ENCODE results near the gene RMRP. TPM values are rescaled to one million over a fixed set of nuclear protein-coding genes. Genes with fewer than 3 reads are reported as not detected.

Gene RMRP
- total RNA-seq, 2 donors from 2014 or later = 17,917 to 26,785 TPM

DNA sequence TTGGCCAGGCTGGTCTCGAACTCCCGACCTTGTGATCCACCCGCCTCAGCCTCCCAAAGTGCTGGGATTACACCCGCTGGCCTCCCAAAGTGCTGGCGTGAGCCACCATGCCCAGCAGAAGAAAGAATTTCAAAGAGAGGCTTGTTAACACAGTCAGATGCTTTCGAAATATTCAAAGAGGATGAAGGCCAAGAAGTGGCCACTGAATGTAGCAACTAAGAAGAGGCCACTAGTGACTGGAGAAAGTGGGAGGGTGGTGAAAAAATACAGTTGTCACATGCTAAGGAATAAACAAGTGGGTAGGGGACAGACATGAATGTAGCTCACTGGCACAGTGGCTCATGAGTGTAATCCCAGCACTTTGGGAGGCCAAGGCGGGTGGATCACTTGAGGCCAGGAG lies 44.9 kb upstream of the RMRP start:
- intact Hi-C loops (cut with DNase I) = no loop called here

DNA sequence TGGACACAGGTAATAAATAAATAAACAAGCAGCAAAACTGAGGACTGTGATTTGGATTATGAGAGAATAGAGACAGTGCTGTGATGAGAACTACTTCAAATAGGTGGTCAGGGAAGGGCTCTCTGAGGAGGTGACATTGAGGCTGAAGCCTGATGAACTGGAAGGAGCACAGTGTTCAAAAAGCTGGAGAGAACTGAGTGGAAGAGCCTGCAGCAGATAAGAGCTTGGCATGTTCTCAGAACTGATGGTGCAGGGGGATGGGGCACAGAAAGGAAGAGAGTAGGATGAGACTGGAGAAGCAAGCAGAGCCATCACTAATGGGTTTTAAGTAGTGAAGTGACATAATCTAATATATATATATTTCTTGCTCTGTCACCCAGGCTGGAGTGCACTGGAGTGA lies 43.1 kb upstream of the RMRP start:
- no peaks in the 10 kb centered on the region for H3K4me1 ChIP-seq
- H3K9me3 ChIP-seq = no peaks in the 10 kb centered on the region
- H3K27ac ChIP-seq = no peak overlapping the region

More for the DNA sequence above, 44.9 kb upstream of the RMRP start:
- DNase-seq = no peak
- TF ChIP-seq, protein P1, sequence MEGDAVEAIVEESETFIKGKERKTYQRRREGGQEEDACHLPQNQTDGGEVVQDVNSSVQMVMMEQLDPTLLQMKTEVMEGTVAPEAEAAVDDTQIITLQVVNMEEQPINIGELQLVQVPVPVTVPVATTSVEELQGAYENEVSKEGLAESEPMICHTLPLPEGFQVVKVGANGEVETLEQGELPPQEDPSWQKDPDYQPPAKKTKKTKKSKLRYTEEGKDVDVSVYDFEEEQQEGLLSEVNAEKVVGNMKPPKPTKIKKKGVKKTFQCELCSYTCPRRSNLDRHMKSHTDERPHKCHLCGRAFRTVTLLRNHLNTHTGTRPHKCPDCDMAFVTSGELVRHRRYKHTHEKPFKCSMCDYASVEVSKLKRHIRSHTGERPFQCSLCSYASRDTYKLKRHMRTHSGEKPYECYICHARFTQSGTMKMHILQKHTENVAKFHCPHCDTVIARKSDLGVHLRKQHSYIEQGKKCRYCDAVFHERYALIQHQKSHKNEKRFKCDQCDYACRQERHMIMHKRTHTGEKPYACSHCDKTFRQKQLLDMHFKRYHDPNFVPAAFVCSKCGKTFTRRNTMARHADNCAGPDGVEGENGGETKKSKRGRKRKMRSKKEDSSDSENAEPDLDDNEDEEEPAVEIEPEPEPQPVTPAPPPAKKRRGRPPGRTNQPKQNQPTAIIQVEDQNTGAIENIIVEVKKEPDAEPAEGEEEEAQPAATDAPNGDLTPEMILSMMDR (IDR thresholded peaks at IDR 0.05) = no peak
- Histone ChIP-seq H3K9ac (ENCODE audit: low read depth in 2 of 2, low read length in 2 of 2) (no peak overlapping the region), H3K4me3 (no peak overlapping the region), H3K4me1 (no peaks in the 10 kb centered on the region), H3K27me3 (no peaks in the 10 kb centered on the region), H3K27ac (no peak overlapping the region), H3K9me3 (no peaks in the 10 kb centered on the region), H3K36me3 (peaks cover 78% of the 10 kb centered on the region)

DNA sequence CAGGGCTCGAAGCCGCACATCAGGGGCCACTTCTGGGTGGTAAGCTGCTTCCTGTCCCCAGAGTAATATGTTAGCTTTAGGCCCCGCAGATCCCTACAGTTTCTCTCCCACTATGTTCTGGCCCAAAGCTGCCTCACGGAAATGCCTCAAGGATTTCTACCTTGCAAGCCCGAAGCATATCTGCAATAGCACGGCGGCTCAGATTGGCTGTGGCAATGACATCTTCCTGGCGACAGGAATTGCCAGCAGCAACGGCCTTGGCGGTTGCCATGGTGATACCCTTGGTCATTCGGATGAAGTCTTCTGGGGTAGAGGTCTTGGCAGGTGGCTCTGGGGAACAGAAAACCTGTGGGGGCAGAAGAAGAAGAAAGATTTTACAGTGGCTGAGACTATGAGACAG lies 42.2 kb upstream of the RMRP start:
- Histone ChIP-seq H3K9ac (ENCODE audit: low read depth in 2 of 2, low read length in 2 of 2) (no peak overlapping the region), H3K27ac (no peak overlapping the region), H3K9me3 (no peaks in the 10 kb centered on the region), H3K4me3 (no peak overlapping the region), H3K27me3 (no peaks in the 10 kb centered on the region), H3K36me3 (peaks cover 53% of the 10 kb centered on the region), H3K4me1 (no peaks in the 10 kb centered on the region)
- intact Hi-C loops (cut with DNase I) = no loop called here
- TF ChIP-seq, protein P1 (IDR thresholded peaks at IDR 0.05) = no peak
- no peak for DNase-seq

More for the DNA sequence above, 43.1 kb upstream of the RMRP start:
- DNase-seq = no peak
- H3K4me3 ChIP-seq = no peak overlapping the region
- TF ChIP-seq, protein P1 (IDR thresholded peaks at IDR 0.05) = no peak
- intact Hi-C loops (cut with DNase I) = no loop called here
- peaks cover 61% of the 10 kb centered on the region for H3K36me3 ChIP-seq
- no peaks in the 10 kb centered on the region for H3K27me3 ChIP-seq
- no peak overlapping the region for H3K9ac ChIP-seq (ENCODE audit: low read depth in 2 of 2, low read length in 2 of 2)

DNA sequence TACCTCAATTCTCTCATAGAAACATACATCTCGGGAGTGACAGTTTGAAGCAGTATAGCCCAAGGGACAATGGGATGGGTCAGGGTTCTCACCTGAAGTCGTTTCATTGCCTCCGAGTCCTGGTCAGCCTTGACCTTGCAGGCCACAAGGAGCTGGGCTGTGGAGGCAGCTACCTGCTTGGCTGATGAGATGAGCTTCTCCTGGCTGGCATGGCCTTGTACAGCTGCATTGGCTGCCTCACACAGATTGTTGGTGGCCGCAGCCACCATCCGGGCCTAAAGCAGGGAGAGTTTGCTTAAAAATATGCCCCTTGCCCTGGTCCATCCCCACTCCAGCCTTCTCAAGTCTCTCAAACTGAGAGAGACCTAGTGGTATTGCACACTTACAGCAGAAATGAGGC lies 40.4 kb upstream of the RMRP start:
- TF ChIP-seq, protein P1 (IDR thresholded peaks at IDR 0.05) = no peak
- no peak for DNase-seq
- H3K27me3 ChIP-seq = no peaks in the 10 kb centered on the region
- no peak overlapping the region for H3K27ac ChIP-seq
- H3K4me3 ChIP-seq = no peak overlapping the region
- no peaks in the 10 kb centered on the region for H3K4me1 ChIP-seq
- intact Hi-C loops (cut with DNase I) = no loop called here
- H3K9me3 ChIP-seq = no peaks in the 10 kb centered on the region
- no peak overlapping the region for H3K9ac ChIP-seq (ENCODE audit: low read depth in 2 of 2, low read length in 2 of 2)
- peaks cover 38% of the 10 kb centered on the region for H3K36me3 ChIP-seq

DNA sequence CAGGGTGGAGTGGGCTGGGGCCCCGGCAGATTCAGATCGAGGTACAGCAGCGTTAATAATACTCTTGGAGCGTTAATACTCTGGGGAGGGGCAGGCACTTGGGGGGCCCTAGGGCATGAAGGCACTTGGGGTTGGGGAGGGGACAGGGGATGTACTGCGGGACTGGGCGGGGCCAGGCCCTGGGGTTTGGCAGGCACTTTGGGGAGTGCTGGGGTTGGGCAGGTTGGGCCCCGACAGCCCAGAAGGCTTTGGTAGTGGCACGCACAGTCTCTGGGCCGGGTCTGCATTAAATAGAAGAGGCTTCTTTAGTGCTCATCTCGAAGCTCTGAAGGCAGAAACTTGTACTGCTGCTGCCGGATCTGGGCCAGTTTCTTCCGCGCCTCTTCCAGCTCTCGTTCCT lies 39.7 kb upstream of the RMRP start:
- Histone ChIP-seq H3K9ac (ENCODE audit: low read depth in 2 of 2, low read length in 2 of 2) (no peak overlapping the region), H3K9me3 (no peaks in the 10 kb centered on the region), H3K4me1 (no peaks in the 10 kb centered on the region), H3K27me3 (no peaks in the 10 kb centered on the region), H3K4me3 (no peak overlapping the region), H3K36me3 (peaks cover 35% of the 10 kb centered on the region), H3K27ac (no peak overlapping the region)
- intact Hi-C loops (cut with DNase I) = no loop called here
- TF ChIP-seq, protein P1 (IDR thresholded peaks at IDR 0.05) = no peak
- no peak for DNase-seq
